AG10803 (cell line): Measurements from ENCODE around the gene ZDHHC7.

ENCODE experiments used
- DNase-seq: peaks from one replicate; pipeline ENCODE4 v3.0.0; 2010; ENCODE audit warnings: low read depth
- H3K4me3 ChIP-seq: 2 replicates; pipeline ENCODE4 v1.5.1; 2011; ENCODE audit warnings: mild to moderate bottlenecking, low read length, control low read depth
- TF ChIP-seq, protein P1 (sequence below): conservative IDR thresholded peaks from 2 replicates; pipeline ENCODE4 v1.5.1; 2011; ENCODE audit warnings: mild to moderate bottlenecking, low read length, control low read depth, inconsistent platforms

The ZDHHC7 gene

DNA sequence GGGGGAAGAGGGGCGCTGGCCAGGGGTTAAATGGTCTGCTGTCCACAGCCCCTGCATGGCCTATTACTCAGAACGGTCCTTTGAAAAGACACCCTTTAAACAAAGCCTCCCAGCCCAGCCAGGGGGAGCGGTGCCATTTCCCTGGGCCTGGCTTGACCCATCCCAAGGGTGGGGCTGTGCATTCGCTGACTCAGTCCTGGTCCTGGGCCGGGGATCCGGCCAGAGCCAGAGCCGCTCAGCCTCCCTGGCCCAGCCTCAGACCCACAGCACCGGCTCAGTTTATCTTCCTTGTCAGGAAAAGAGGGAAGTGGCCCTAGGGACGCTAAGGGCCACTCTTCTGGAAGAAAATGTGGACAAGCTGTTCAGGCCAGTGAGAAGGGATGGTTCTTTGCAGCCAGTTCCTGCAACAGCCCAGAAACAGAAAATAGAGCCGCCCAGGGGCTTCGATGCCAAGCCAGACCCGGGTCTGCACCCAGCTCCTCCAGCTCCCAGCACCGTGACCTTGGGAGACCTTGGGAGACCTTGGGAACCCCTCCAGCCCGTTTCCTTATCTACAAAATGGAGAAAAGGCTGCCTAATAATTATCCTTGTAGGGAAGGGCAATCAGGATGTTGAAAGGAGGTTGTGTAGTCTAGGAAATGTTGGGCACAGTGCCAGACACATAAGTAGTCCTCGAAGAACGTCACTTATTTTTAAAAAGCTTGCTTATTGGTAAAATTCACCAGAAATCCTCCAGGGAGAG is 82.5 kb downstream of the ZDHHC7 start:
- DNase-seq, result peak; percentile 49
- H3K4me3 ChIP-seq, result no peak overlapping the region
- TF ChIP-seq, protein P1, sequence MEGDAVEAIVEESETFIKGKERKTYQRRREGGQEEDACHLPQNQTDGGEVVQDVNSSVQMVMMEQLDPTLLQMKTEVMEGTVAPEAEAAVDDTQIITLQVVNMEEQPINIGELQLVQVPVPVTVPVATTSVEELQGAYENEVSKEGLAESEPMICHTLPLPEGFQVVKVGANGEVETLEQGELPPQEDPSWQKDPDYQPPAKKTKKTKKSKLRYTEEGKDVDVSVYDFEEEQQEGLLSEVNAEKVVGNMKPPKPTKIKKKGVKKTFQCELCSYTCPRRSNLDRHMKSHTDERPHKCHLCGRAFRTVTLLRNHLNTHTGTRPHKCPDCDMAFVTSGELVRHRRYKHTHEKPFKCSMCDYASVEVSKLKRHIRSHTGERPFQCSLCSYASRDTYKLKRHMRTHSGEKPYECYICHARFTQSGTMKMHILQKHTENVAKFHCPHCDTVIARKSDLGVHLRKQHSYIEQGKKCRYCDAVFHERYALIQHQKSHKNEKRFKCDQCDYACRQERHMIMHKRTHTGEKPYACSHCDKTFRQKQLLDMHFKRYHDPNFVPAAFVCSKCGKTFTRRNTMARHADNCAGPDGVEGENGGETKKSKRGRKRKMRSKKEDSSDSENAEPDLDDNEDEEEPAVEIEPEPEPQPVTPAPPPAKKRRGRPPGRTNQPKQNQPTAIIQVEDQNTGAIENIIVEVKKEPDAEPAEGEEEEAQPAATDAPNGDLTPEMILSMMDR, result no peak

DNA sequence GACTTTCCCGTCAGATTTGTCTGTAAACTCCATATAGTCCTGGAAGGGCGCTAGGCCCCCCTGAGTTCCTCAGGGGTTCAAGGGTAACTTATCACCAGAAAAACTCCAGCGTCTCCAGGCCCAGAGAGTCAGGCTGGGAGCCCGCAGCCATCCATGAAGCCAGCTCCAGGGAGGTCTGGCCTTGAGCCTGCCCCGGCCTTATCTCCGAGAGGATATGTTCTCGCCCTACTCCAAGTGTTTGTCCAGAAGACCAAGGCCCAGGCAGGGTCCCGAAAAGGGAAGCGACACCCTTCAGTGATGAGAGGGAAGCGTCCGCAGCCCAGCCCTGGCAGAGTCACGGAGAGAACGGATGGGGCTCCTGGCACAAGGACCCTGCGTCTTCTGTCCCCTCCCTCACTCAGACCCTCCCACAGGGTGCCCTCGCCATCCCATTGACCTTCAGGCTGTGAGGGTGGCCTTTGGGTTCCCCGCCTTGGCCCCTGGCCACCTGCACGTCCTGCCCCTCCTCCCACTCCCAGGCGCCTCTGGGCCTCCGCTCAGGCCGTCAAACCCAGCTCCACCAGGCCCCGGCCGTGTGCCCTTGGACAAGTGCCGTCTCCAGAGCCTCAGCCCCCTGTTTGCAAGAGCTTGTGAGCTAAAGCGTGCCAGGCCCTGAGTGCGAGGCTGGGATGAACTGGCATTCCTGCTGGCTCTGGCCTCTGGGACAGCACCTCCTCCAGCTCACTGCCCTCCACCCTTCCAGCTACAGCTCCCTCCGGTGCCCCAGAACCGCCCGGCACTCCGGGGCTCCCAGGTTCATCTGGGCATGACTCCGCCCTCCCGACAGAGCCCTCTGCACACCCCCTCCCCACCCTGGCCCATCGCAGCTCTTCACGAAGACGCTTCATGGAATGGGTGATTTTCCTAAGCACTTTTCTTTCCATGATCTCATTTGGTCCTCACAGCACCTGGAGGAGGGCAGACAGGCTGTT is 83.4 kb downstream of the ZDHHC7 start:
- TF ChIP-seq, protein P1, result no peak
- no peak for DNase-seq
- H3K4me3 ChIP-seq, result no peak overlapping the region

DNA sequence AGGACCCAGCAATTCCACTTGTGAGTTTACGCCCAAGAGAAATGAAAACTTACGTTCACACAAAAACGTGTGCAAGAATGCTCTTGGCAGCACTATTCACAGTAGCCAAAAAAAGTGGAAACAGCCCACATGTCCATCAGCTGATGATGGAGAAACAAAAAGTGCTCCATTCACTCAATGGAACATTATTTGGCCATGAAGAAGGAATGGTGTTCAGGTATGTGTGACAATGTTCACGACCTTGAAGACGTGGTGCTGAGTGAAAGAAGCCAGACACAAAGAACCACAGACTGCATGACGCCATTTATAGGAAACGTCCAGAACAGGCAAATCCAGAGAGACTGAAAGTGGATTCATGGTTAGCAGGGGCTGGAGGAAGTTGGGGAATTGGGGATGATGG is 84.9 kb downstream of the ZDHHC7 start:
- no peak for DNase-seq
- TF ChIP-seq, protein P1, result no peak
- no peak overlapping the region for H3K4me3 ChIP-seq

DNA sequence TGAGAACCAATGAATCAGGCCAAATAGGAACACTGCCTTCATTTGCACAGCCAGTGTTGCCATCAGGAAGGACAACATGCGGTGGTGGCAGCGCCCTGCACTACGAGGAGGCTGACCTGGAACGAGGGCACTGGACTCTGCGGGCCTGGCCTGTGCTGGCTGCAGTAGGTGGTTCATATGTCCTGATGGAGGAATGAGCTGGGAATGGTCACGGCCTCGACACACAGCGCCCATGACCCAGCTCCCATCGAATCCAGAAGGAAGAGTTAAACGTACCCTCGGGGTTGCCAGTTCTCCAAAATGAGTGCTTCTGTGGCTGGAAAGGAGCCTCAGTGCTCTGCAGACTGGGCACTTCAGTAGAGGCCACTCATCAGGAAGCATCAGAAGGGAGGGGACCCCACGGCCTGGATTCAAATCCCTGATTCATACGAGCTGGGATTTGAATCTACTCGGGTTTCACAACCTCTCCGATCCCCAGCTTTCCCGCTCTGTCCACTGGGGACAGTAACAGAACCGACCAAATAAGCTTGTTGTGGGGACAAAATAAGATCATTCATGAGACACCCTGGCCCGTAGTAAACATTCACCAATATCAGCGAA is 85.5 kb downstream of the ZDHHC7 start:
- H3K4me3 ChIP-seq, result no peak overlapping the region
- no peak for DNase-seq
- TF ChIP-seq, protein P1, result no peak

- TF ChIP-seq, protein P1, result peak; percentile 80
- H3K4me3 ChIP-seq, result no peak overlapping the region
- DNase-seq, result peak; percentile 15
These were observed 86.1 kb downstream of the ZDHHC7 start for GRCh38 chr16:84925092-84925772.

DNA sequence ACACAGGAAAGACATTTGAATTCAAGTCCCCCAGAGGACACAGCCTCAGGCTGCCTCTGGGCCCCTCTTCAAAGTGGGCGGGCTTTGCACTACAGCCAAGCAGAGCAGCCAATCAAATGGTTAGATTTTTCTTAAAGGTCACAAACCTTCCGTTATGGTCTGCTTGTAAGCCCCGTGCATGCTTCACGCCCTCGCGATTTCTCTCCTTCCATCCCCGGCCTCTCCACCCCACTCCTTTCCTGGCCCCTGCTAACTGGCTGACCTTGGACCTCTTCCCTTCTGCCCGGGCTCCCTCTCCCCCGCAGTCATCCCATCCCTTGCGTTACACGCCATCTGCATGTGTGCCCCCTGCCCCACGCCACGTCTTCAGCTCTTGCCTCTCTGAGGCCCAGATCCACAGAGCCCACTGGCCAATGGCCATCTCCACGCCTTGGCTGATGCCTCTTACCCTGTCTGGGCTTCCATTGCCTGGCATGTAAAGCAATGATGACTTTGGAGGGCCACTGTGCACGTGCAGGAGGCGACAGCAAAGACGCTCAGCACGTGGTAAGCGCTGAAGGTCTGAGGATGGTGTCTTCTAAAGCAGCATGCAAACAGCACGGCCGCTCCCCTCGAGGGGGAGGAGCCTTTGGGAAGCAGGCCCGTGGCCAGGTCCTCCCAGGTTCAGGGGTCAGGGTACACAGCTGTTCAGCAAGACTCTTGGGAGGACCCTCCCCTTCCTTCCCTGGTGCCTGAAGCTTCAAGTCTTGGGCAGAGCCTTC is 86.8 kb downstream of the ZDHHC7 start:
- no peak for DNase-seq
- TF ChIP-seq, protein P1, result no peak
- H3K4me3 ChIP-seq, result no peak overlapping the region
